ENCODE measurements around the gene ASPSCR1. TPM values are rescaled to one million over a fixed set of nuclear protein-coding genes. Genes with fewer than 3 reads are reported as not detected.

Gene ASPSCR1
- total RNA-seq, 1 experiment from 2014 or later: 59.2 TPM

DNA sequence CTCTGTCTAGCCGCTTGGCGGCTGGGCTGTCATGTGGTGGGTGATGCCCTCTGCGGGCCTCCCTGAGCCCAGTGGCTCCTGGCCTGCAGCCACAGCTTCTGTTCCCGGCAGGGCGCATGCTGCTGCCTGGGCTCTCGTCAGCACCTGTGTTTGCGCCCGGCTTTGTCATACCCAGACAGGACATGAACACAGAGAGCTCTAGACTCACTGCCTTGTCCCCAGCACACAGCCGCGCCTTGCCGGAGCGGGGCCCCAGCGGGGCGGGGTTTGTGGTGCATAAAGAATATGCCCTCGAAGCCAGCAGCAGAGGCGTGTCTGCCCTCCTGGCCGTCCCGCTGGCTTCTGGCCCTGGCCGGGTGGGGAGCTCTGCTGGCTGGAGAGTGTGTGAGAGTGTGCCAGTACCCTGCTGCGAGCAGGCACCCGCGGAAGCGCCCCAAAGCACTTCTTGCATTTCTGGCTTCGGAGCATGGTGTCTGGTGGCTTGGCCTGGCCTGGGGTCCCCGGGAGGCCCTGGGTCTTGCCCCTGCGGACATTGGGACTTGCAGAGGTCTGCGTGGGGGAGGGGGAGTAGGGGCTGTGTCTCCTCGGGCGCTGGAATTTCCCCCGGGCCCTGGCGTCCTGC is 14.4 kb downstream of the ASPSCR1 start:
- Mint-ChIP-seq H3K27me3 (ENCODE audit: insufficient read depth, unreplicated experiment) (no peaks in the 10 kb centered on the region), H3K4me3 (ENCODE audit: unreplicated experiment) (no peak overlapping the region), H3K9me3 (ENCODE audit: unreplicated experiment) (no peaks in the 10 kb centered on the region), H3K27ac (ENCODE audit: unreplicated experiment) (peak overlapping the region; percentile 56), H3K4me1 (ENCODE audit: low read depth, unreplicated experiment) (peaks cover 6% of the 10 kb centered on the region), H3K36me3 (ENCODE audit: insufficient read depth, unreplicated experiment) (peaks cover 26% of the 10 kb centered on the region)
- Histone ChIP-seq H3K4me1 (peaks cover 18% of the 10 kb centered on the region; the same call in 1 of the 2 replicates), H3K9me3 (no peaks in the 10 kb centered on the region), H3K27me3 (replicated peaks; ENCODE audit: control insufficient read depth, insufficient read depth, low read length) (no peaks in the 10 kb centered on the region), H3K36me3 (ENCODE audit: control insufficient read depth, insufficient read depth, low read length) (no peaks in the 10 kb centered on the region), H3K4me3 (ENCODE audit: low read depth, low read length) (no peak overlapping the region)
- peak; percentile 41 to 71 for DNase-seq
- no peak for TF ChIP-seq CTCF (IDR thresholded peaks at IDR 0.05; ENCODE audit: insufficient read depth in 1 of 2, low read depth in 1 of 2, low read length in 1 of 2, severe bottlenecking in 1 of 2, unreplicated experiment in 1 of 2)
- POLR2A ChIA-PET: no interaction called here
- CTCF ChIA-PET: interaction anchor here (0.5 to 1.0 kb wide), 2 partner anchors 18 to 32 kb away, joined by 5 to 8 read pairs; no protein-coding TSS in a partner anchor
- intact Hi-C loops (cut with micrococcal nuclease; ENCODE audit: unreplicated experiment): no loop called here
- BruUV-seq (replicated peaks): no TSS peak

DNA sequence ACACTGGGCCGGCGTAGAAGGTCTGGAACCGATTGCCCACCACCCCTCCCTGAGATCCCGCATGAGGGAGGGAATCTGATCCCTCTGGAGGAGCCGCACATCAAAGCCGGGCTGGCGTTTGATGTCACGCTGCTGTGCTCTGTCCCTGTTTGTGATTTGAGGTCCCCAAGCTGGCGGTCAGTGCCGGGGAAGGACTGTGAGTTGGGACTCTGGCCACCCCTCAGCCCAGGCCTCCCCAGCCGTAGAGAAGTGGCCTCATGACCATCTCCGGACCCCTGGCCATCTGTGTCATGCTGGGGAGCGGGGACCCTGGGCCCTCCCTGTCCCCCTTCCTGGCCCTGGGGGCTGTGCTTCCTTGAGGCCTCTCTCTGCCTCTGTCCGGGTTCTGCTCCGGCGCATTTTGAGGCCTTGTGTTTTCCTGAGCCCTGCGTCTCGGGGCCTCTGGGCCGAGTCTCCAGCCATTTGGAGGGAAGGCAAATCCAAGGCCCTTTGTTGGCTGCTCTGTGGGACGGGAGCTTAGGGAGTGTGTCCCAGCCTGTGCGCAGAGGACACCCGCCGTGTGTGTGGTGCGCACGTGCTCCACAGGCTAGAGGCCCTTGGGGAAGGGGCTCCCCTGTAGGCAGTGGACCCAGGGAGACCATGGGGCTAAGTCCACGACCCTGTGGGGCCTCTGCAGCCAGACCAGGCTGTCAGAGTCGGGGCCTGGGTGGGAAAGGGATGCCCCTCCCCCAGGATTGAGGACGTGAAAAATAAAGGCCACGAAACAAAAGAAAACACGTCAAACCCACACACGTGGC is 15.1 kb downstream of the ASPSCR1 start:
- peaks cover 18% of the 10 kb centered on the region; the same call in 1 of the 2 replicates for H3K4me1 ChIP-seq
- ChIA-PET CTCF (no interaction called here), POLR2A (no interaction called here)
- no peaks in the 10 kb centered on the region for H3K27me3 Mint-ChIP-seq (ENCODE audit: insufficient read depth, unreplicated experiment)
- TF ChIP-seq CTCF (IDR thresholded peaks at IDR 0.05; ENCODE audit: insufficient read depth in 1 of 2, low read depth in 1 of 2, low read length in 1 of 2, severe bottlenecking in 1 of 2, unreplicated experiment in 1 of 2): no peak
- no peaks in the 10 kb centered on the region for H3K36me3 ChIP-seq (ENCODE audit: control insufficient read depth, insufficient read depth, low read length)
- no peaks in the 10 kb centered on the region for H3K9me3 ChIP-seq
- H3K4me3 ChIP-seq (ENCODE audit: low read depth, low read length): no peak overlapping the region
- BruUV-seq (replicated peaks): no TSS peak
- H3K9me3 Mint-ChIP-seq (ENCODE audit: unreplicated experiment): no peaks in the 10 kb centered on the region
- H3K36me3 Mint-ChIP-seq (ENCODE audit: insufficient read depth, unreplicated experiment): peaks cover 21% of the 10 kb centered on the region
- no peak for DNase-seq
- no peaks in the 10 kb centered on the region for H3K27me3 ChIP-seq (replicated peaks; ENCODE audit: control insufficient read depth, insufficient read depth, low read length)
- no peak overlapping the region for H3K4me3 Mint-ChIP-seq (ENCODE audit: unreplicated experiment)
- peaks cover 6% of the 10 kb centered on the region for H3K4me1 Mint-ChIP-seq (ENCODE audit: low read depth, unreplicated experiment)
- peak overlapping the region; percentile 56 for H3K27ac Mint-ChIP-seq (ENCODE audit: unreplicated experiment)
- intact Hi-C loops (cut with micrococcal nuclease; ENCODE audit: unreplicated experiment): no loop called here

GRCh38 chr17:81993729-81994592 is 16.5 kb downstream of the ASPSCR1 start:
- POLR2A ChIA-PET: no interaction called here
- BruUV-seq (replicated peaks): no TSS peak

More at GRCh38 chr17:81993729-81994592, 16.5 kb downstream of the ASPSCR1 start:
- H3K4me1 Mint-ChIP-seq (ENCODE audit: low read depth, unreplicated experiment): peaks cover 6% of the 10 kb centered on the region
- no peak for DNase-seq
- peaks cover 18% of the 10 kb centered on the region for H3K36me3 Mint-ChIP-seq (ENCODE audit: insufficient read depth, unreplicated experiment)
- no peak overlapping the region for H3K4me3 Mint-ChIP-seq (ENCODE audit: unreplicated experiment)
- Histone ChIP-seq H3K36me3 (ENCODE audit: control insufficient read depth, insufficient read depth, low read length) (no peaks in the 10 kb centered on the region), H3K4me1 (peaks cover 18% of the 10 kb centered on the region; the same call in 1 of the 2 replicates), H3K27me3 (replicated peaks; ENCODE audit: control insufficient read depth, insufficient read depth, low read length) (no peaks in the 10 kb centered on the region), H3K9me3 (no peaks in the 10 kb centered on the region), H3K4me3 (ENCODE audit: low read depth, low read length) (no peak overlapping the region)
- no peak for TF ChIP-seq CTCF (IDR thresholded peaks at IDR 0.05; ENCODE audit: insufficient read depth in 1 of 2, low read depth in 1 of 2, low read length in 1 of 2, severe bottlenecking in 1 of 2, unreplicated experiment in 1 of 2)
- H3K27ac Mint-ChIP-seq (ENCODE audit: unreplicated experiment): no peak overlapping the region
- CTCF ChIA-PET: no interaction called here
- intact Hi-C loops (cut with micrococcal nuclease; ENCODE audit: unreplicated experiment): no loop called here
- no peaks in the 10 kb centered on the region for H3K9me3 Mint-ChIP-seq (ENCODE audit: unreplicated experiment)
- no peaks in the 10 kb centered on the region for H3K27me3 Mint-ChIP-seq (ENCODE audit: insufficient read depth, unreplicated experiment)
